ENCODE data around the gene TNS2.
A peak's percentile ranks its signal among the peaks of the same experiment; 100 is the strongest.
"Not testable (repeated sequence)": the region's sequence is repeated elsewhere in the genome, so short reads cannot be mapped to it uniquely, and the experiment has no call there.

TNS2 gene, protein sequence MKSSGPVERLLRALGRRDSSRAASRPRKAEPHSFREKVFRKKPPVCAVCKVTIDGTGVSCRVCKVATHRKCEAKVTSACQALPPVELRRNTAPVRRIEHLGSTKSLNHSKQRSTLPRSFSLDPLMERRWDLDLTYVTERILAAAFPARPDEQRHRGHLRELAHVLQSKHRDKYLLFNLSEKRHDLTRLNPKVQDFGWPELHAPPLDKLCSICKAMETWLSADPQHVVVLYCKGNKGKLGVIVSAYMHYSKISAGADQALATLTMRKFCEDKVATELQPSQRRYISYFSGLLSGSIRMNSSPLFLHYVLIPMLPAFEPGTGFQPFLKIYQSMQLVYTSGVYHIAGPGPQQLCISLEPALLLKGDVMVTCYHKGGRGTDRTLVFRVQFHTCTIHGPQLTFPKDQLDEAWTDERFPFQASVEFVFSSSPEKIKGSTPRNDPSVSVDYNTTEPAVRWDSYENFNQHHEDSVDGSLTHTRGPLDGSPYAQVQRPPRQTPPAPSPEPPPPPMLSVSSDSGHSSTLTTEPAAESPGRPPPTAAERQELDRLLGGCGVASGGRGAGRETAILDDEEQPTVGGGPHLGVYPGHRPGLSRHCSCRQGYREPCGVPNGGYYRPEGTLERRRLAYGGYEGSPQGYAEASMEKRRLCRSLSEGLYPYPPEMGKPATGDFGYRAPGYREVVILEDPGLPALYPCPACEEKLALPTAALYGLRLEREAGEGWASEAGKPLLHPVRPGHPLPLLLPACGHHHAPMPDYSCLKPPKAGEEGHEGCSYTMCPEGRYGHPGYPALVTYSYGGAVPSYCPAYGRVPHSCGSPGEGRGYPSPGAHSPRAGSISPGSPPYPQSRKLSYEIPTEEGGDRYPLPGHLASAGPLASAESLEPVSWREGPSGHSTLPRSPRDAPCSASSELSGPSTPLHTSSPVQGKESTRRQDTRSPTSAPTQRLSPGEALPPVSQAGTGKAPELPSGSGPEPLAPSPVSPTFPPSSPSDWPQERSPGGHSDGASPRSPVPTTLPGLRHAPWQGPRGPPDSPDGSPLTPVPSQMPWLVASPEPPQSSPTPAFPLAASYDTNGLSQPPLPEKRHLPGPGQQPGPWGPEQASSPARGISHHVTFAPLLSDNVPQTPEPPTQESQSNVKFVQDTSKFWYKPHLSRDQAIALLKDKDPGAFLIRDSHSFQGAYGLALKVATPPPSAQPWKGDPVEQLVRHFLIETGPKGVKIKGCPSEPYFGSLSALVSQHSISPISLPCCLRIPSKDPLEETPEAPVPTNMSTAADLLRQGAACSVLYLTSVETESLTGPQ (N-terminal part only)

GRCh38 chr12:53049571-53050318 is at the start of gene TNS2:
Gene TNS2 (plus strand): TSS chr12:53050065. CDS start chr12:53050186, 121 bp downstream.
- peak; percentile 71 for DNase-seq

DNA sequence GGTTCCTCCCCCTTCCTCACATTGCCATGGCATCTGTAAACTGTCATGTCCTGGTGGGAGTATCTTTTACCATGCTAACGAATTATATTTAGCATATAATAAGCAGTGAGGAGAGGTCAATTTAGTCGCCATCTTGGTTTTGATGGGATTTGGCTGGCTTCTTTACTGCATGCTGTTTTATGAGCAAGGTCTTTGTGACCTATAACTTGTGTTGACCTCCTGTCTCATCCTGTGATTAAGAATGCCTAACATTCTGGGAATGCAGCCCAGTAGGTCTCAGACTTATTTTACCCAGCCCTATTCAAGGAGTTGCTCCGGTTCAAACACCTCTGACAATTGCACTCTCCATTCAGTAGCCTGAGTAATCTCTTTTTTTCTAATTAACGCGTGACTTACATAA is 45.7 kb upstream of the TNS2 start:
- DNase-seq: peak; percentile 55

DNA sequence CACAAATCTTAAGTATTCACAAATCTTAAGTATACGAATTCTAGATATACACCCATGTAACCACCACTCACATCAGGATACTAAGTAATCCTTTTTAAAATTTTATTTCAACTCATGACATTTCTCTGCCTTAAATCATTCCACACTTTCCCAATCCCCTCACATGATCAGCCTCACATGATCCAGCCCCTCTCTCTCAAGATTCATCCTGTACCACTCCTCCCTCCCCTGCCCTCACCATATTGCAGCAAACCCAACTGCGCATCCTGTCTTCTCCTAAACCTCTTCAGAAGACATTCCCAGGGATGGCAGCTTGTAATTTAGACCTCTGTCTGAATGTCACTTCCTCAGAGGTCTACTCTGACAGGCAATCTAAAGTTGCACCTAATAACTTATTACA is 45.3 kb upstream of the TNS2 start:
- DNase-seq: peak; percentile 13

DNA sequence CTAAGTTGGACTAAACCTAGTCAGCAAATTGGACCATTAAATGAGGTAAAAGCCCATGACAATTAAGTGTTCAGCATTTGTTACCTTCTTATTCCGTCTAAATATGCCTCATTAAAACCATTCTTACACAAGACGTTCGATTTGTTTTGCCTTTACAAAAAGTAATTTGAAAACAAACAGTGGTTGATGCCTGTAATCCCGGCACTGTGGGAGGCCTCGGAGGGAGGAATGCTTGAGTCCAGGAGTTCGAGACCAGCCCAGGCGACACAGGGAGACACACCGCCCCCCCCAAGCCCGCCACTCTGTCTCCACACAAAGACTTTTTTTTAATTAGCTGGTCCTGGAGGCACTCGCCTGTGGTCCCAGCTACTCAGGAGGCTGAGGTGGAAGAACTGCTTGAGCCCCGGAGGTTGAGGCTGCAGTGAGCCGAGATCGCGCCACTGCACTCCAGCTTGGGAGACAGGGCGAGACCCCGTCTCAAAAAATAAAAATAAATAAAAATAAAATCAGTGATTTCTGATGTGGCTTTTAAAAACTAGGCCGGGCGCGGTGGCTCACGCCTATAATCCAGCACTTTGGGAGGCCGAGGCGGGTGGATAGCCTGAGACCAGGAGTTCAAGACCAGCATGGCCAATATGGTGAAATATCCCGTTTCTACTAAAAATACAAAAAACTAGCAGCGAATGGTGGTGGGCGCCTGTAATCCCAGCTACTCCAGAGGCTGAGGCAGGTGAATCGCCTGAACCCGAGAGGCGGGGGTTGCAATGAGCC is 44.5 kb upstream of the TNS2 start:
- DNase-seq: no peak

DNA sequence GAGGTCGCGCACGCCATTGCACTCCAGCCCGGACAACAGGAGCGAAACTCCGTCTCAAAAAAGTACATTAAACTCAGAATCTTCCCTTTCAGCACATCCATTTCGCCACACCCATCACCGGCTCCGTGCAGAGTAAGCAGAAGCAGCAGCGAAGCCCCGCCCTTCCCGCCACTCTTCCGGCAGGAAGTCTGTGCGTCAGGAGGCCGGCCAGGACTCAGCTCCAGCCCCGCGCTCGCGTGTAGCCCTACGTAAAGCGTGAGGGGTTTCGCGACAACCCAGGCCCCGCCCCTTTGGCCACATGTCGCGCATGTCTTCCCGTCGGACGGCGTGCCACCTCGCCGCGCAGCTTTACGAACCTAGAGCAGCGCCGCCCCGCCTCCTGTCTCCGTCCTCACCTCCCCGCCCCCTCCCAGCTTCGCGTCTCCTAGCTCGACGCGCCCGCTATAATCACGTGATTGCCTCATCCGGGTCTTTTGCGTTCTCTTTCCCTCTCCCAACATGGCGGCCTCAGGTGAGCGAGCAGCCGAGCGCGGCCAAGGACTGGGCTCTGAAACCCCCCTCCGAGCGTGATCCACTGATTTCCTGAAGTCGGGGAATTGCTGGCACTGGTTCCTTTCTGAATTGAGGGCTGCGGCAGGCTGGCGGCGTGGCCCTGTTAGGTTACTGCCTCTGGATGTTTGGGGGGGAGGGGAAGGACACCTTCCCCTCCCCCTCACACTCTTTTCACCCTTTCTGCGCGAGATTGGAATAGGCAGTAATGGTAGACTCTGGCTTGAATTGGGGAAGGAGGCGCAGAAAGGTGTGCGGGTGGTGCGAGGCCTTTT is 43.7 kb upstream of the TNS2 start, which contains the start of gene EIF4B:
Gene EIF4B (plus strand): TSS at position 471 of the 824 bp plus-strand sequence. CDS start 28 bp downstream, at position 499.
- DNase-seq: peak; percentile 100

DNA sequence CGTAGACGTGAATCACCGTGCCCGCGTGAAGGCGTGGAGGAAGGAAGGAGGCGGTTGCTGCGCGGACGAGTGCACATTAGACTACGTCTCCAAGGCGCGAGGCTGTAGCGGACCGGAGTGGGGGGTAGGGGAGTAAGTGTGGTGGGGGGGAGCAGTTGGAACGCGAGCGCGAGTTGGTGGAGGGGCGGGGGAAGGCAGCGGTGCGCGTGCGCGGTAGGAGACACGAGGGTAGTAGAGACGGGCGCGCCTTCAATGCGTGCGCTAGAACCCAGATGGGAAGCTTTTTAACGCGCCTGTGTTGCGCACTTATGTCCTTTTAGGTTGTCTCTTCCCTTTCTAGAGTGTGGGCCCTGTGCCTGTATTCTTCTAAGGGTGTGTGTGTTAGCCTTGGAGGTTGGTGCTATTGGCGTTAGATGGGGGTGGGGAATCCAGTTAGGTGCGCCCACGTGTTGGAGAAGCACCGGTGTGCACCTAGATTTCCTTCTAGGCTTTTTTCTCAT is 43.0 kb upstream of the TNS2 start:
- peak; percentile 70 for DNase-seq

DNA sequence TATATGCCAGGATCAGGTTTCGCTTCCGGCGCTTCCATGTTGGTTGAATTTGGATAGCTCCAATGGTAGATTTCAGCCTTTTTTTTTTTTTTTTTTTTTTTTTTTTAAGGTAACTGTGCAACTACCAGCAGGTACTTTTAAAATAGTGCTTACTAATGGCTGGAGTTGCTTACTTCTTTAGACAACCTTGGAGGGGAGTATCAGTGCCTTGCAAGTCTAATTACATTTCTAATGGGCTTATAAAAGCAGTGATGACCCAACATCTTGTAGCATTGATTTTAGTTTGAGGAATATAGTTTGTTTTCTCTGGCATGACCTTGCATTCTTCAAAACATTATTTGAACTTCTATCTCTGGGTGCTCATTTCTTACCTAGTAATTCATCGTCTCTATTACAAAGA is 42.5 kb upstream of the TNS2 start:
- no peak for DNase-seq

- not testable (repeated sequence) for DNase-seq
These were observed 41.1 kb upstream of the TNS2 start for GRCh38 chr12:53008760-53009159.

DNA sequence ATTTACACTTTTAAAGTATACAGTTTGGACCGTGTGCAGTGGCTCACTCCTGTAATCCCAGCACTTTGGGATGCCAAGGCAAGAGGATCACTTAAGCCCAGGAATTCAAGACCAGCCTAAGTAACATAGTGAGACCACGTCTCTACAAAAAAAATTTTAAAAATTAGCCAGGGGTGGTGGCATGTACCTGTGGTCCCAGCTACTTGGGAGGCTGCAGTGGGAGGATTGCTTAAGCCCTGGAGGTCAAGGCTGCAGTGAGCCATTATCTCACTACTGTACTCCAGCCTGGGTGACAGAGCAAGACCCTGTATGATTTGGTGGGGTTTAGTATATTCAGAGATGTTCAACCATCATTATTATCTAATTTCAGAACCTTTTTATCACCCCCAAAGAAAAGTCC is 38.9 kb upstream of the TNS2 start:
- no peak for DNase-seq

GRCh38 chr12:53011889-53012288 is 38.0 kb upstream of the TNS2 start:
- DNase-seq: no peak

GRCh38 chr12:53012928-53013327 is 36.9 kb upstream of the TNS2 start:
- DNase-seq: no peak

GRCh38 chr12:53014709-53015108 is 35.2 kb upstream of the TNS2 start:
- DNase-seq: no peak

DNA sequence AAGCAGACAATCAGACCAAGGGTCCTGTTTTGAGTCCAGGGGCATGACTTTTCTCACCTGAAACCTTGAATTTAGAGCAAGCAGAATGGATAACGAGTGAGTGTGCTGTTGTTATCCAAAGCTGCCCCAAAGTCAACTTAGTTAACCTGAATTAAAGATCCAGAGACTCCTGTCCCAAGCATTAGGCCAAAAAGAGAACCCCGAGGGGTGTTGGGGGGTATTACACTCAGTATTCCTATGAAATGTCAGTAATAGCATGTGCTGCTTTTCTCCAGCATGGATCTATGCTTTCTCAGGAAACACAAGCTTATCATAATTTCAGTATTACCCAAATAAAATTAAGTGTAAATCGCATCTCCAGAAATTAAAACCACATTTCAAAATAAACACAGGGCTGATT is 24.6 kb upstream of the TNS2 start:
- DNase-seq: no peak

DNA sequence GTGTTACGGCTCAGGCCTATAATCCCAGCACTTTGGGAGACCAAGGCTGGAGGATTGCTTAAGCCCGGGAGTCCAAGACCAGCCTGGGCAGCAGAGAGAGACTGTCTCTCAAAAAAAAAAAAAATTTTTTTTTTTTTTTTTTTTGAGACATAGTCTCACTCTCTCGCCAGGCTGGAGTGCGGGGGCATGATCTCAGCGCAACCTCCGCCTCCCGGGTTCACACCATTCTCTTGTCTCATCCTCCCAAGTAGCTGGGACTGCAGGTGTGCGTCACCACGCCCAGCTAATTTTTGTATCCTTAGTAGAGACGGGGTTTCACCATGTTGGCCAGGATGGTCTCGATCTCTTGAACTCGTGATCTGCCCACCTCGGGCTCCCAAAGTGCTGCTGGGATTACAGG is 22.9 kb upstream of the TNS2 start:
- DNase-seq: not testable (repeated sequence)

DNA sequence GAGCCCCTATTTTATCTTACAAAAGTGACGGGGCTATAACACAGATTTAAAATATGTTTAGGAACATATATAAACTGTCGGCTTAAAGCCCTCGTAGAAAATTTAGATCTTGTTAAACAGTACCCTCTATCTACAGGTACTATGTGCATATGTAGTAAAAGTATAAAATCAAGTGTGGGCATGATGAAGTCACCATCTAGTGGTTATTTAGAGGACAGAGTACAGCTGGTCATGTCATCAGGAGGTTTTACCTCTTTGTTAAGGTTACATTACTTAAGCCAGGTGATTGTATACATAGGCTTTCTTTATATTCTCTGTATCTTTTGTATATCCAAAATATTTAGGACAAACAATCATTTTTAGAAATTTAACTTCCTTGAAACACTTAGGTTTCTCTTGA is 18.2 kb upstream of the TNS2 start:
- DNase-seq: no peak

GRCh38 chr12:53033832-53034231 is 16.0 kb upstream of the TNS2 start:
- DNase-seq: not testable (repeated sequence)

GRCh38 chr12:53034459-53034858 is 15.4 kb upstream of the TNS2 start:
- DNase-seq: no peak

DNA sequence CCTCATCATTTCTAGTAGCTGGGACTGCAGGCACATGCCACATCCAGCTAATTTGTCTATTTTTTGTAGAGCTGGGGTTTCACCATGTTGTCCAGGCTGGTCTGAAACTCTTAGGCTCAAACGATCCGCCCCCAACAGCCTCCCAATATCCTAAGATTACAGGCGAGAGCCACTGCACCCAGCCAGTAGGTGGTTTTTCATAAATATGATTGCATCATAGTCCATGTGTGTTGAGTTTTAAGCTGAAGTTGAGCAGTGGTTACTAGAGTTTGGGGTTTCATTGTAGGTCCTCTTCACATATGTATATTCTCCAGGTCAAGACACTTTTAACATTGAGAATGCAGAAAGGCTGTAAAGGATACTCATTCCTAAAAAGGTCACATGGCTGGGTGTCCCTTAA is 13.1 kb upstream of the TNS2 start:
- DNase-seq: no peak

GRCh38 chr12:53039851-53040250 is 10.0 kb upstream of the TNS2 start:
- DNase-seq: no peak
